GM18519 (cell line): ENCODE data around the gene MACROD2.
"Not testable (repeated sequence)": the region's sequence is repeated elsewhere in the genome, so short reads cannot be mapped to it uniquely, and the experiment has no call there.

Source experiments
- ATAC-seq: cut with Tn5 transposase; IDR thresholded peaks from one replicate; pipeline ENCODE4 v1.9.1; 2021; ENCODE audit warnings: mild to moderate bottlenecking, moderate library complexity; ENCODE audit not compliant: unreplicated experiment, low FRiP score

MACROD2 gene

GRCh38 chr20:14956026-14956425 lies 960.7 kb downstream of the MACROD2 start:
- ATAC-seq: no peak

- ATAC-seq: no peak
Measured at GRCh38 chr20:14956538-14956937, 961.2 kb downstream of the MACROD2 start.

GRCh38 chr20:14957402-14957801 lies 962.1 kb downstream of the MACROD2 start:
- no peak for ATAC-seq

GRCh38 chr20:14958626-14959025 lies 963.3 kb downstream of the MACROD2 start:
- no peak for ATAC-seq

- ATAC-seq: no peak
Measured at GRCh38 chr20:14959506-14960475, 964.5 kb downstream of the MACROD2 start.

- ATAC-seq: no peak
Measured at GRCh38 chr20:14960831-14961230, 965.5 kb downstream of the MACROD2 start.

GRCh38 chr20:14963262-14963663 lies 967.9 kb downstream of the MACROD2 start:
- no peak for ATAC-seq

- ATAC-seq: no peak
Measured at GRCh38 chr20:14966203-14966602, 970.9 kb downstream of the MACROD2 start.

- ATAC-seq: no peak
Measured at GRCh38 chr20:14966808-14967207, 971.5 kb downstream of the MACROD2 start.

- ATAC-seq: no peak
Measured at GRCh38 chr20:14972256-14972655, 976.9 kb downstream of the MACROD2 start.

- no peak for ATAC-seq
Measured at GRCh38 chr20:14972690-14973089, 977.4 kb downstream of the MACROD2 start.

GRCh38 chr20:14979453-14979986 lies 984.2 kb downstream of the MACROD2 start:
- ATAC-seq: no peak

- ATAC-seq: not testable (repeated sequence)
Measured at GRCh38 chr20:14981486-14981885, 986.2 kb downstream of the MACROD2 start.

- not testable (repeated sequence) for ATAC-seq
Measured at GRCh38 chr20:14982324-14982723, 987.0 kb downstream of the MACROD2 start.

GRCh38 chr20:14984305-14984704 lies 989.0 kb downstream of the MACROD2 start:
- no peak for ATAC-seq

- no peak for ATAC-seq
Measured at GRCh38 chr20:14984768-14985622, 989.7 kb downstream of the MACROD2 start.

GRCh38 chr20:14986026-14986655 lies 990.8 kb downstream of the MACROD2 start:
- ATAC-seq: no peak

GRCh38 chr20:14986656-14987055 lies 991.3 kb downstream of the MACROD2 start:
- ATAC-seq: no peak

GRCh38 chr20:14989535-14990290 lies 994.4 kb downstream of the MACROD2 start:
- ATAC-seq: no peak

- no peak for ATAC-seq
Measured at GRCh38 chr20:14991023-14991422, 995.7 kb downstream of the MACROD2 start.
